Bronchus fibroblast of lung (primary cell): ENCODE measurements around the gene ANKRD60. TPM values are rescaled to one million over a fixed set of nuclear protein-coding genes. Genes with fewer than 3 reads are reported as not detected.

Experiments
- total RNA-seq: library from RNA; depleted of rRNA; stranded (reverse); fragments of >200 nt; gene quantifications from 2 replicates; pipeline ENCODE4 v1.2.3, GENCODE V29; 2015

The ANKRD60 gene
- total RNA-seq: not detected in 2 replicates

DNA sequence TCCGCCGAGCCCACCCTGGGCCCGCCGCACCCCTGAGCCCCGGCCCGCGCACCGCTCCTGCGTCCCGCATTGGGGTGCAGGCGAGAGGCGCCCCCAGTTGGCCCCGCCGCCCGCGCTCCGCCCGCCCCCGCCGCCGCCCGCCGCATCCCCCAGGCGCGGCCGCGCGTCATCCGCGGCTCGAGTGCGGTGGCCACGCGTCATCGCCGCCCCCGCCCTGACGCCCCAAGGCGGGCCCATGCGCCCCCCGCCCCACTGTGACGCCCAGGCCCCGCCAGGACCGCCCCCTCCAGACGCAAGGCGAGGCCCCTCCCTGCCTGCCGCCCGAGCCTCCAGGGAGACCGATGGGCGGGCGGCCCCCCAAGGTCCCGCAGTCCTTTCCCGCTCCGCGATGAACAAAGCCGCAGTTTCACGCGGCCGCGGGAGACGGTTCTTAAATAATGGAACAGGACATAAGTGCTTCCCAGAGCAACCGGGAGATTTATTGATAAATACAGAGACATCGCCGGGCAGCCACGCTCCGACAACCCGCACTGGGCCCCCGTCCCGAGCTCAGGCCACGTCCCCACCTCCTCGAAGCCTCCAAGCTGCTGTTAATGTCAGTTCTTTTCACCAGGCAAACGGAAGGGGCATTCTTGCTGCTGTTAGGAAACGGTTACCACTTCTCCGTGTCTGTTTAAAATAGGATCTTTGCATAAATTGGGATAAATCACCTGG lies at the start of gene ANKRD60:
TSS of gene ANKRD60 (minus strand) at position 170 of the 714 bp plus-strand sequence. CDS start at position 170, 0 bp downstream.

Other genes starting within 250 kb of the ANKRD60 start
- gene RAB22A, start 81.1 kb upstream of the ANKRD60 start, total RNA-seq: 7.1 and 8.1 TPM in 2 replicates
- gene VAPB, start 160.6 kb upstream of the ANKRD60 start, total RNA-seq: 6.9 and 7.3 TPM in 2 replicates